ENCODE data around the gene RRP8.

DNA sequence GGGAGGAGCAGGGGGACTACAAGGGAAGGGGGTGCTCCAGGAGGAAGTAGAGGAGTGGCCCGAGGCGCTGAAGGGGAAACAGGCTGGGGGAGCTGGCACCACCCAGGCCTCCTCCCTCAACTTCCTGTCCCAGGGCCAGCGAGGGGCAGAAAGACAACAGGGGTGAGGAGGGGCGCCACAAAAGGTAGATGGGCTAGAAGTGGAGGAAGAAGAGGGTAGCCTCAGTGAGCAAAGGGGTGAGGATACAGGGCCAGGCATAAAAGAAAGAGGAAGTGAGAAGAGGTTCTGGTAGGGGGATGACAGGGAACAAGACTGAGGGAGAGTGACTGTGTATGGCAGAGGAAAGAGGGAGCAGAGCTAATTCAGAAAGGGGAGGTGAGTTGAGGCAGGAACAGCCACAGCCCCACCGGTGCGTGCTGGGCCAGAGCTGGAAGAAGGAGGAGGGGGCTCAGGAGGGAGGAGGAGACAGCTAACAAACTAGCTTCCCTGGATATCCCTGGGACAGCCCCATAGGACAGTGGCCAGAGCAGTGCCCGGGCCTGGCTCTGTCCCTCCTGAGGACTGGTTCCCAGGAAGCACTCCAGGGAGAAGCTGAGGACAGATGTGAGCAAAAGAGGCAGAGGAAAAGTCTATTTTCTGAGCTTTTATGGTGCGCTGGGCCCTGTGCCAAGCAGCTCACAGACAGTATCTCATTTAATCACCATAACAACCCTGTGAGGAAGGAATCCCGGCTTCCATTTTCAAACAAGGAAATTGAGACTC is 43.7 kb upstream of the RRP8 start:
- TF ChIP-seq, protein P1, sequence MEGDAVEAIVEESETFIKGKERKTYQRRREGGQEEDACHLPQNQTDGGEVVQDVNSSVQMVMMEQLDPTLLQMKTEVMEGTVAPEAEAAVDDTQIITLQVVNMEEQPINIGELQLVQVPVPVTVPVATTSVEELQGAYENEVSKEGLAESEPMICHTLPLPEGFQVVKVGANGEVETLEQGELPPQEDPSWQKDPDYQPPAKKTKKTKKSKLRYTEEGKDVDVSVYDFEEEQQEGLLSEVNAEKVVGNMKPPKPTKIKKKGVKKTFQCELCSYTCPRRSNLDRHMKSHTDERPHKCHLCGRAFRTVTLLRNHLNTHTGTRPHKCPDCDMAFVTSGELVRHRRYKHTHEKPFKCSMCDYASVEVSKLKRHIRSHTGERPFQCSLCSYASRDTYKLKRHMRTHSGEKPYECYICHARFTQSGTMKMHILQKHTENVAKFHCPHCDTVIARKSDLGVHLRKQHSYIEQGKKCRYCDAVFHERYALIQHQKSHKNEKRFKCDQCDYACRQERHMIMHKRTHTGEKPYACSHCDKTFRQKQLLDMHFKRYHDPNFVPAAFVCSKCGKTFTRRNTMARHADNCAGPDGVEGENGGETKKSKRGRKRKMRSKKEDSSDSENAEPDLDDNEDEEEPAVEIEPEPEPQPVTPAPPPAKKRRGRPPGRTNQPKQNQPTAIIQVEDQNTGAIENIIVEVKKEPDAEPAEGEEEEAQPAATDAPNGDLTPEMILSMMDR (IDR thresholded peaks at IDR 0.05), result no peak
- no peak for TF ChIP-seq POLR2A (IDR thresholded peaks at IDR 0.05)
- no peak for TF ChIP-seq POLR2AphosphoS5 (IDR thresholded peaks at IDR 0.05)
- no peak for TF ChIP-seq EP300 (IDR thresholded peaks at IDR 0.05)

Measured in upper lobe of left lung (tissue), 4 donors.